Activated naive CD4-positive, alpha-beta T cell treated with anti-CD3 and anti-CD28 coated beads, Interleukin-2, amount 10 ng/mL, durations not matched to agents 7 days and 5 days (primary cell): Measurements from ENCODE around the gene NUDT4.
"Not testable (repeated sequence)": the region's sequence is repeated elsewhere in the genome, so short reads cannot be mapped to it uniquely, and the experiment has no call there.

Experiments used
- CTCF ChIA-PET: fragments of 350-600 bp; sonication (Branson Sonifier 250); formaldehyde crosslinking; loops from one replicate; lab custom pipeline; 2021; ENCODE audit warnings: antibody characterized with exemption; lab: Charles Lee
- DNase-seq: peaks from one replicate; pipeline ENCODE4 v3.0.0-alpha.2; 2020
- H3K27ac Mint-ChIP-seq: one replicate; pipeline ENCODE4 v1.8.0; 2021; ENCODE audit warnings: mild to moderate bottlenecking, moderate library complexity, mixed read lengths
- H3K27me3 Mint-ChIP-seq: one replicate; pipeline ENCODE4 v1.8.0; 2021; ENCODE audit warnings: mild to moderate bottlenecking, mixed read lengths
- H3K36me3 Mint-ChIP-seq: one replicate; pipeline ENCODE4 v1.8.0; 2021; ENCODE audit warnings: mixed read lengths
- H3K4me1 Mint-ChIP-seq: one replicate; pipeline ENCODE4 v1.8.0; 2021; ENCODE audit warnings: mixed read lengths
- H3K4me3 Mint-ChIP-seq: one replicate; pipeline ENCODE4 v1.8.0; 2021; ENCODE audit warnings: mild to moderate bottlenecking, moderate library complexity, mixed read lengths
- H3K9me3 Mint-ChIP-seq: one replicate; pipeline ENCODE4 v1.8.0; 2021; ENCODE audit warnings: mixed read lengths

The NUDT4 gene

GRCh38 chr12:93399183-93399863, 21.6 kb downstream of the NUDT4 start:
- H3K27me3 Mint-ChIP-seq = not testable (repeated sequence)
- peaks cover 35% of the 10 kb centered on the region for H3K36me3 Mint-ChIP-seq

GRCh38 chr12:93402333-93403311, 24.9 kb downstream of the NUDT4 start:
- no peak for DNase-seq
- Mint-ChIP-seq H3K36me3 (peaks cover 44% of the 10 kb centered on the region), H3K27me3 (no peaks in the 10 kb centered on the region), H3K9me3 (no peaks in the 10 kb centered on the region), H3K27ac (no peak overlapping the region), H3K4me3 (no peak overlapping the region), H3K4me1 (no peaks in the 10 kb centered on the region)
- CTCF ChIA-PET = interaction anchor here (1.2 to 1.3 kb wide), 2 partner anchors 415 to 699 kb away, joined by 4 to 5 read pairs; no protein-coding TSS in a partner anchor

More at GRCh38 chr12:93399183-93399863, 21.6 kb downstream of the NUDT4 start:
- not testable (repeated sequence) for H3K9me3 Mint-ChIP-seq, H3K4me3 Mint-ChIP-seq, H3K27ac Mint-ChIP-seq, DNase-seq, H3K4me1 Mint-ChIP-seq
- CTCF ChIA-PET = interaction anchor here (0.6 to 3.8 kb wide), 5 partner anchors 14 to 414 kb away, joined by 3 to 35 read pairs (median 26); no protein-coding TSS in a partner anchor

GRCh38 chr12:93403988-93404803, 26.5 kb downstream of the NUDT4 start:
- Mint-ChIP-seq H3K36me3 (peaks cover 48% of the 10 kb centered on the region), H3K27ac (no peak overlapping the region)

GRCh38 chr12:93404961-93405849, 27.5 kb downstream of the NUDT4 start:
- DNase-seq = no peak
- no peaks in the 10 kb centered on the region for H3K27me3 Mint-ChIP-seq
- H3K27ac Mint-ChIP-seq = peak overlapping the region; percentile 30
- no peaks in the 10 kb centered on the region for H3K9me3 Mint-ChIP-seq
- CTCF ChIA-PET = interaction anchor here (0.9 to 1.2 kb wide), 3 partner anchors 8 to 24 kb away, joined by 3 read pairs; no protein-coding TSS in a partner anchor
- H3K36me3 Mint-ChIP-seq = peaks cover 52% of the 10 kb centered on the region
- no peak overlapping the region for H3K4me3 Mint-ChIP-seq
- peaks cover 4% of the 10 kb centered on the region for H3K4me1 Mint-ChIP-seq

More at GRCh38 chr12:93403988-93404803, 26.5 kb downstream of the NUDT4 start:
- Mint-ChIP-seq H3K9me3 (no peaks in the 10 kb centered on the region), H3K4me1 (peaks cover 4% of the 10 kb centered on the region), H3K4me3 (no peak overlapping the region), H3K27me3 (no peaks in the 10 kb centered on the region)
- CTCF ChIA-PET = interaction anchor here (1.0 kb wide), 2 partner anchors 8 to 15 kb away, joined by 3 to 4 read pairs; no protein-coding TSS in a partner anchor
- DNase-seq = no peak

- Mint-ChIP-seq H3K4me3 (no peak overlapping the region), H3K27ac (peak overlapping the region; percentile 8), H3K36me3 (peaks cover 66% of the 10 kb centered on the region), H3K27me3 (no peaks in the 10 kb centered on the region), H3K9me3 (no peaks in the 10 kb centered on the region), H3K4me1 (peaks cover 20% of the 10 kb centered on the region)
- no peak for DNase-seq
- CTCF ChIA-PET = interaction anchor here (0.9 to 1.2 kb wide), 4 partner anchors 8 to 60 kb away, joined by 3 to 6 read pairs (median 4); no protein-coding TSS in a partner anchor
Observed at GRCh38 chr12:93407054-93407962, 29.6 kb downstream of the NUDT4 start.

- peaks cover 24% of the 10 kb centered on the region for H3K4me1 Mint-ChIP-seq
- CTCF ChIA-PET = interaction anchor here (0.9 to 4.4 kb wide), 3 partner anchors 12 to 421 kb away, joined by 3 to 18 read pairs (median 6); no protein-coding TSS in a partner anchor
- peaks cover 62% of the 10 kb centered on the region for H3K36me3 Mint-ChIP-seq
- H3K27me3 Mint-ChIP-seq = no peaks in the 10 kb centered on the region
- no peaks in the 10 kb centered on the region for H3K9me3 Mint-ChIP-seq
- DNase-seq = no peak
- peak overlapping the region; percentile 8 for H3K27ac Mint-ChIP-seq
- H3K4me3 Mint-ChIP-seq = no peak overlapping the region
Observed at GRCh38 chr12:93407963-93408283, 30.2 kb downstream of the NUDT4 start.

GRCh38 chr12:93408813-93409212, 31.1 kb downstream of the NUDT4 start:
- CTCF ChIA-PET = interaction anchor here (0.8 to 4.4 kb wide), 3 partner anchors 11 to 422 kb away, joined by 3 to 18 read pairs (median 6); no protein-coding TSS in a partner anchor
- Mint-ChIP-seq H3K27ac (no peak overlapping the region), H3K9me3 (no peaks in the 10 kb centered on the region), H3K36me3 (peaks cover 61% of the 10 kb centered on the region), H3K4me3 (no peak overlapping the region), H3K27me3 (no peaks in the 10 kb centered on the region), H3K4me1 (peaks cover 32% of the 10 kb centered on the region)
- no peak for DNase-seq

- H3K36me3 Mint-ChIP-seq = peaks cover 59% of the 10 kb centered on the region
Observed at GRCh38 chr12:93409343-93410187, 31.8 kb downstream of the NUDT4 start.

GRCh38 chr12:93411060-93411459, 33.3 kb downstream of the NUDT4 start:
- not testable (repeated sequence) for H3K9me3 Mint-ChIP-seq, H3K4me3 Mint-ChIP-seq, DNase-seq, H3K27me3 Mint-ChIP-seq
- CTCF ChIA-PET = interaction anchor here (0.6 to 4.4 kb wide), 6 partner anchors 9 to 691 kb away, joined by 3 to 18 read pairs (median 3); no protein-coding TSS in a partner anchor
- Mint-ChIP-seq H3K4me1 (peaks cover 49% of the 10 kb centered on the region), H3K36me3 (peaks cover 58% of the 10 kb centered on the region), H3K27ac (peak overlapping the region; percentile 43)

More at GRCh38 chr12:93409343-93410187, 31.8 kb downstream of the NUDT4 start:
- H3K4me1 Mint-ChIP-seq = peaks cover 35% of the 10 kb centered on the region
- not testable (repeated sequence) for H3K9me3 Mint-ChIP-seq, H3K4me3 Mint-ChIP-seq, H3K27me3 Mint-ChIP-seq, DNase-seq, H3K27ac Mint-ChIP-seq
- CTCF ChIA-PET = interaction anchor here (0.8 to 4.4 kb wide), 4 partner anchors 10 to 422 kb away, joined by 3 to 18 read pairs (median 8); no protein-coding TSS in a partner anchor

- DNase-seq, H3K9me3 Mint-ChIP-seq, H3K4me3 Mint-ChIP-seq, CTCF ChIA-PET, H3K27me3 Mint-ChIP-seq: not testable (repeated sequence)
- H3K27ac Mint-ChIP-seq = peak overlapping the region; percentile 67
- peaks cover 47% of the 10 kb centered on the region for H3K36me3 Mint-ChIP-seq
- H3K4me1 Mint-ChIP-seq = peaks cover 62% of the 10 kb centered on the region
Observed at GRCh38 chr12:93412396-93412795, 34.7 kb downstream of the NUDT4 start.

- Mint-ChIP-seq H3K27ac (no peak overlapping the region), H3K27me3 (no peaks in the 10 kb centered on the region), H3K4me3 (no peak overlapping the region), H3K36me3 (peaks cover 42% of the 10 kb centered on the region), H3K9me3 (no peaks in the 10 kb centered on the region), H3K4me1 (peaks cover 66% of the 10 kb centered on the region)
- CTCF ChIA-PET = interaction anchor here (0.8 to 1.6 kb wide), 2 partner anchors 10 to 316 kb away, joined by 3 read pairs; no protein-coding TSS in a partner anchor
- DNase-seq = no peak
Observed at GRCh38 chr12:93413064-93413463, 35.3 kb downstream of the NUDT4 start.
